HG03575 (cell line): ENCODE data around the gene SHCBP1.
"Not testable (repeated sequence)": the region's sequence is repeated elsewhere in the genome, so short reads cannot be mapped to it uniquely, and the experiment has no call there.

Source experiments
- ATAC-seq: cut with Tn5 transposase; IDR thresholded peaks from one replicate; pipeline ENCODE4 v1.9.1; 2021; ENCODE audit not compliant: unreplicated experiment, insufficient number of reproducible peaks, low FRiP score; ENCODE audit errors: extremely low read depth

Gene SHCBP1

GRCh38 chr16:46621006-46621933, at the start of gene SHCBP1:
SHCBP1 (minus strand) TSS chr16:46621379; CDS start chr16:46621359, 20 bp downstream.
- ATAC-seq: no peak

- ATAC-seq: no peak
Measured at GRCh38 chr16:46662123-46662522, 40.9 kb upstream of the SHCBP1 start.

GRCh38 chr16:46658925-46659324, 37.7 kb upstream of the SHCBP1 start:
- ATAC-seq: peak; percentile 60

- ATAC-seq: no peak
Measured at GRCh38 chr16:46651305-46651704, 30.1 kb upstream of the SHCBP1 start.

GRCh38 chr16:46650254-46650623, 29.1 kb upstream of the SHCBP1 start:
- ATAC-seq: no peak

GRCh38 chr16:46649588-46650253, 28.5 kb upstream of the SHCBP1 start:
- ATAC-seq: no peak

GRCh38 chr16:46648656-46649055, 27.5 kb upstream of the SHCBP1 start:
- ATAC-seq: no peak

GRCh38 chr16:46638947-46639925, 18.1 kb upstream of the SHCBP1 start:
- ATAC-seq: no peak

- ATAC-seq: no peak
Measured at GRCh38 chr16:46632778-46633733, 11.9 kb upstream of the SHCBP1 start.

- no peak for ATAC-seq
Measured at GRCh38 chr16:46629331-46630219, 8.4 kb upstream of the SHCBP1 start.

- no peak for ATAC-seq
Measured at GRCh38 chr16:46627746-46628145, 6.6 kb upstream of the SHCBP1 start.

GRCh38 chr16:46626681-46627080, 5.5 kb upstream of the SHCBP1 start:
- ATAC-seq: not testable (repeated sequence)

GRCh38 chr16:46624862-46625261, 3.7 kb upstream of the SHCBP1 start:
- ATAC-seq: not testable (repeated sequence)

GRCh38 chr16:46623707-46624106, 2.5 kb upstream of the SHCBP1 start:
- not testable (repeated sequence) for ATAC-seq

GRCh38 chr16:46623246-46623645, 2.1 kb upstream of the SHCBP1 start:
- not testable (repeated sequence) for ATAC-seq

GRCh38 chr16:46621934-46622676, 926 bp upstream of the SHCBP1 start:
- ATAC-seq: no peak
